ENCODE results near the gene ERC2. TPM values are rescaled to one million over a fixed set of nuclear protein-coding genes. Genes with fewer than 3 reads are reported as not detected.

ERC2 gene
- total and polyA plus RNA-seq, 9 donors = 0.52 to 2.0 (median 0.82) TPM

DNA sequence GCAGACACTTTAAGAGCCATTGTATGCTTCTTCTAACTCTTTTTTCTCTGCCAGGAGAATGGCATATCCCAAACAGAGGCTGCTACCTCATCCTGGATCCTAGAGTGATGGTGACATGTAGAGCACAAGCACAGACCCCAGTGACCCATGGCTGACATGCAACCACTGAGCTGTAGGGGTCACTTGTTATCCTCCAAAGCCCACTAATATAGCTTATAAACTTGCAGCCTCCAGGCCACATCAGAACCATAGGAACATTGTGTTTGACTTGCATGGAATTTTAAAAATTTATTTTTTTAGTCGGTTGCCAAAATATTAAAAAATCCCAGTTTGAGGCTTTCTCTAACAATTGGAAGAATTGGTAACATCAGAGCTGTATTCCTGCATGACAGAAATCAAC is 698.2 kb downstream of the ERC2 start:
- Histone ChIP-seq H3K9me3 (replicated peaks; ENCODE audit: control insufficient read depth, low read depth, low read length) (no peaks in the 10 kb centered on the region), H3K36me3 (ENCODE audit: control insufficient read depth, insufficient read depth, low read length) (no peaks in the 10 kb centered on the region), H3K4me3 (ENCODE audit: low read length) (no peak overlapping the region), H3K27ac (ENCODE audit: low read length) (no peak overlapping the region), H3K27me3 (ENCODE audit: control insufficient read depth, insufficient read depth, low read length) (no peaks in the 10 kb centered on the region), H3K4me1 (ENCODE audit: control insufficient read depth, insufficient read depth, low read length) (no peaks in the 10 kb centered on the region)
- WGBS (ENCODE audit: insufficient coverage) = no CpG with 5 or more reads among the region's 1 CpG
- DNase-seq = no peak

DNA sequence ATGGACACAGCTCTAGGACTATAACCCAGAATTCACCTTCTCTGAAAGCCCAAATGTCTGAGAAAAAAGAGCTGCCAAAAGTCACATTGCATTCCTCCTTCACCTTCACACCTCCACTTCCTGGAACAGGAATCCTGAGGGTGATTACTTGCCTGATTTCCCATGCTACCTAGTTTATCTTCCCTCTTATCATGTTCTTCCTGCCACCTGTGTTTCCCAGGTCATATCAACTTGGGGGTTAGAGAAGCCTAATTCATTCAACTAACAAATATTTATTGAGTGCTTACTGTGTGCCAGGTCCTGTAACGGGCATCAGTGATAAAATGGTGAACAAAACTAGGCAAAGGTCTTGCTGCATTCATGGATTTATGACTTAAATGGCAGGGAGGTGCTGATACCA is 701.5 kb downstream of the ERC2 start:
- no peak for DNase-seq
- H3K4me1 ChIP-seq (ENCODE audit: control insufficient read depth, insufficient read depth, low read length) = no peaks in the 10 kb centered on the region
- no peaks in the 10 kb centered on the region for H3K9me3 ChIP-seq (replicated peaks; ENCODE audit: control insufficient read depth, low read depth, low read length)
- no peaks in the 10 kb centered on the region for H3K36me3 ChIP-seq (ENCODE audit: control insufficient read depth, insufficient read depth, low read length)
- H3K27me3 ChIP-seq (ENCODE audit: control insufficient read depth, insufficient read depth, low read length) = no peaks in the 10 kb centered on the region
- no peak overlapping the region for H3K27ac ChIP-seq (ENCODE audit: low read length)
- no peak overlapping the region for H3K4me3 ChIP-seq (ENCODE audit: low read length)
- 25% methylated on average over 1 of the region's 1 CpG for WGBS (ENCODE audit: insufficient coverage)

DNA sequence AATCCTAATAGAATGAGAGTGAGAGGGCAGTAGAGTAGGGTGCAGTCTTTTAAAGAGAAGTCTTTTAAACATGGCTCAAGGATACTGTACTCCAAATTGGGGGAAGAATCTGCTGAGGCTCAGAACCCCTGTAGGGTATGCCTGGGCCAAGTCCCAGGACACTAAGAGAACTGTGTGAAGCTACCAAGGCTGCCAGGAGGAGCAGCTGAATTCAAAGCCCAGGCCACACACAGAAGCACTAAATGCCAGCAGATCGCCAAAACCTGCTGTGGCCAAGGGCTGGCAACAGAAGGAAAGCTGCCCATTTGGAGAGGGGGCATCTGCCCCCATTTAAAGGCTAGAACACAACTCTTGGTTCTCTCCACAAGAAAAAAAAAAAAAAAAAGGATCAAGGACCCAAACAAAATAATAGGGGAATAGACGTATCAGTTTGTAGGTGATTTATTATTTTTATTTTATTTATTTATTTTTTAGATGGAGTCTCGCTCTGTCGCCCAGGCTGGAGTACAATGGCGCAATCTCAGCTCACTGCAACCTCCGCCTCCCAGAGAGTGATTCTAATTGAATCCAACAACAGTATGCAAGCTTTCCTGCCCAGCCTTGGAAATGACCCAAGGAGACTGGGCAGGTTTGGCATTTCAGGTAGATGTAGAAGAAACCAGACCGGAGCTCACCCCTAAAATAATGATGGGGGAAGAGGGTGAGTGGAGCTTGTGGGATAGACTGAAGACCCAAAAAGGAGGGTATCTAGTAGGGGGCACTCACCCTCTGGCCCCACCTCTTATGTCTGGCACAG is 702.2 kb downstream of the ERC2 start:
- DNase-seq = no peak

DNA sequence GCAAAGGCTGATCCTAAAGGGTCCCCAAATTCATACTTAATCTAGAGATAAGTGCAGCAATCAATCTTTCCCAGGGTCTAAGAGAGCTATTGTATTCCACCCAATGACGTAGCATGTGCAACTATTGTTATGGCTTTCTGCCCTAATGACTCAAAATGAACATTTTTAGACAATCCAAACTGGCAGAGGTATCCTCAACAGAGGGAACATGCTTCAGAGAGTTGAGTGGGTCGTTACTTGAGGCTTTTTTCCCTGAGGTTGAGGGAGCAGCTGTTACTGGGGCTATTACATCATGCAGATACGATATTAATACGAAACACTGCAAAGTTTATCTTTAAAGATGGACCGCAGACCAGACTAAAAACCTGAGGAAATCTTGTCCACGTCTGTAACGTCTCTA is 702.9 kb downstream of the ERC2 start:
- Histone ChIP-seq H3K9me3 (replicated peaks; ENCODE audit: control insufficient read depth, low read depth, low read length) (no peaks in the 10 kb centered on the region), H3K4me1 (ENCODE audit: control insufficient read depth, insufficient read depth, low read length) (no peaks in the 10 kb centered on the region), H3K27ac (ENCODE audit: low read length) (no peak overlapping the region), H3K4me3 (ENCODE audit: low read length) (no peak overlapping the region), H3K36me3 (ENCODE audit: control insufficient read depth, insufficient read depth, low read length) (no peaks in the 10 kb centered on the region), H3K27me3 (ENCODE audit: control insufficient read depth, insufficient read depth, low read length) (no peaks in the 10 kb centered on the region)
- WGBS (ENCODE audit: insufficient coverage) = 100% methylated on average over 1 of the region's 7 CpGs
- DNase-seq = peak; percentile 11

More for the DNA sequence above, 702.2 kb downstream of the ERC2 start:
- no peaks in the 10 kb centered on the region for H3K27me3 ChIP-seq (ENCODE audit: control insufficient read depth, insufficient read depth, low read length)
- WGBS (ENCODE audit: insufficient coverage) = 100% methylated on average over 1 of the region's 7 CpGs
- no peak overlapping the region for H3K4me3 ChIP-seq (ENCODE audit: low read length)
- H3K27ac ChIP-seq (ENCODE audit: low read length) = no peak overlapping the region
- H3K9me3 ChIP-seq (replicated peaks; ENCODE audit: control insufficient read depth, low read depth, low read length) = no peaks in the 10 kb centered on the region
- H3K36me3 ChIP-seq (ENCODE audit: control insufficient read depth, insufficient read depth, low read length) = no peaks in the 10 kb centered on the region
- H3K4me1 ChIP-seq (ENCODE audit: control insufficient read depth, insufficient read depth, low read length) = no peaks in the 10 kb centered on the region

DNA sequence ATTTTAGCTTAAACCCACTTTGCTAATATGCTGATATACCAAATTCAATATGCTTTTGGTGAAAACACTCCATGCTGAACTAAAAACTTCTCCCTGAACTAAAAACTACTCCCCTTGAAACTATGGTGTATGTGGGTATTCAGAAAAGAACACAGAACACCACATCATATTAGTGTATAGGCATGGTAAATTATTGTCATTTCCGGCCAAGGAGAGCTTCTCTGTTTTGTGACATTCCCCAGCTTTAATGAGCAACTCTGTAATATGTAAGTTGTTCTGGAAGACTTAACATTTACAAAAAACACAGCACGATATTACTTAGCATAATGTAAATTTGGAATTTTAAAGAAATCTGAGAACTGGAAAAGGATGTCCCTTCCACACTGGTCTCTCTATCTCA is 711.3 kb downstream of the ERC2 start:
- H3K4me1 ChIP-seq (ENCODE audit: control insufficient read depth, insufficient read depth, low read length) = no peaks in the 10 kb centered on the region
- no peaks in the 10 kb centered on the region for H3K9me3 ChIP-seq (replicated peaks; ENCODE audit: control insufficient read depth, low read depth, low read length)
- H3K27ac ChIP-seq (ENCODE audit: low read length) = no peak overlapping the region
- H3K4me3 ChIP-seq (ENCODE audit: low read length) = no peak overlapping the region
- no peaks in the 10 kb centered on the region for H3K36me3 ChIP-seq (ENCODE audit: control insufficient read depth, insufficient read depth, low read length)
- DNase-seq = no peak
- no CpG with 5 or more reads among the region's 2 CpGs for WGBS (ENCODE audit: insufficient coverage)
- H3K27me3 ChIP-seq (ENCODE audit: control insufficient read depth, insufficient read depth, low read length) = peaks cover 3% of the 10 kb centered on the region

DNA sequence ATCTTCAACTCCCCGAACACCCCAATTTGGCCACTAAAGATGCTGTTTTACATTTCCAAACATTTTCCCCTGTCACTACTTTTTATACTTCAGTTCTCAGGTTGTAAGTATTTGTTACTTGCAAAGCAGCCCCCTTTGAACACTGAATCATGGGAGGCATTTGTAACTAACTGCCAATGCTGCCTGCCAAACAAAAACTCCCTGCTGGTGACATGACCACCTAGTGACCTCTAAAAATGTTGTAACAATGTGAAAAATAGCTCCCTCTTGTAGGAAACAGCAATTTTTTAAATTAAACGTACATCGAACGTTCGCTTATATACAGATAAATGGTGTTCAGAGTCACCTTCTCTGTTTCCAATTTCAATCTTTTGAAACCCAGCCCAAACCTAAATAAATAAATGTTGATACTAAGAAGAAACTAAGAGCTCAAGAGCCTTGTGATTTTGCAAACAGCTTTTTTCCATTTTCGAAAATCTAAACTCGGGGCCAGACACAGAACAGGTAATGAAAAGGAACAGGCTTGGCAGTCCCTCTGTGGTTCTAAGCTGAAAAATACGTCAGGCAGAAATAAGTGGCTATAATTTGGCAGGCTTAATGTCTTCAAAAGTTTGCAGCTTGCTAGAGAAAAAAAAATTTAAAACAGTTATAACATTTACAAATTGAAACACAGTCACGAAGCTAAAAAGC is 712.6 kb downstream of the ERC2 start:
- H3K27ac ChIP-seq (ENCODE audit: low read length) = no peak overlapping the region
- no peaks in the 10 kb centered on the region for H3K4me1 ChIP-seq (ENCODE audit: control insufficient read depth, insufficient read depth, low read length)
- H3K9me3 ChIP-seq (replicated peaks; ENCODE audit: control insufficient read depth, low read depth, low read length) = no peaks in the 10 kb centered on the region
- H3K4me3 ChIP-seq (ENCODE audit: low read length) = no peak overlapping the region
- no peaks in the 10 kb centered on the region for H3K36me3 ChIP-seq (ENCODE audit: control insufficient read depth, insufficient read depth, low read length)
- peak; percentile 44 for DNase-seq
- H3K27me3 ChIP-seq (ENCODE audit: control insufficient read depth, insufficient read depth, low read length) = peaks cover 3% of the 10 kb centered on the region
- WGBS (ENCODE audit: insufficient coverage) = 20% methylated on average over 1 of the region's 9 CpGs

GRCh38 chr3:55752911-55753310 is 715.4 kb downstream of the ERC2 start:
- Histone ChIP-seq H3K4me3 (ENCODE audit: low read length) (no peak overlapping the region), H3K36me3 (ENCODE audit: control insufficient read depth, insufficient read depth, low read length) (no peaks in the 10 kb centered on the region), H3K27ac (ENCODE audit: low read length) (no peak overlapping the region), H3K9me3 (replicated peaks; ENCODE audit: control insufficient read depth, low read depth, low read length) (no peaks in the 10 kb centered on the region), H3K4me1 (ENCODE audit: control insufficient read depth, insufficient read depth, low read length) (no peaks in the 10 kb centered on the region), H3K27me3 (ENCODE audit: control insufficient read depth, insufficient read depth, low read length) (no peaks in the 10 kb centered on the region)
- 100% methylated on average over 1 of the region's 5 CpGs for WGBS (ENCODE audit: insufficient coverage)
- DNase-seq = no peak

GRCh38 chr3:55751730-55752129 is 716.5 kb downstream of the ERC2 start:
- no peaks in the 10 kb centered on the region for H3K36me3 ChIP-seq (ENCODE audit: control insufficient read depth, insufficient read depth, low read length)
- DNase-seq = no peak
- H3K4me3 ChIP-seq (ENCODE audit: low read length) = no peak overlapping the region
- no peaks in the 10 kb centered on the region for H3K4me1 ChIP-seq (ENCODE audit: control insufficient read depth, insufficient read depth, low read length)
- no peaks in the 10 kb centered on the region for H3K9me3 ChIP-seq (replicated peaks; ENCODE audit: control insufficient read depth, low read depth, low read length)
- H3K27ac ChIP-seq (ENCODE audit: low read length) = no peak overlapping the region
- H3K27me3 ChIP-seq (ENCODE audit: control insufficient read depth, insufficient read depth, low read length) = no peaks in the 10 kb centered on the region
- WGBS (ENCODE audit: insufficient coverage) = 71% methylated on average over 1 of the region's 1 CpG

DNA sequence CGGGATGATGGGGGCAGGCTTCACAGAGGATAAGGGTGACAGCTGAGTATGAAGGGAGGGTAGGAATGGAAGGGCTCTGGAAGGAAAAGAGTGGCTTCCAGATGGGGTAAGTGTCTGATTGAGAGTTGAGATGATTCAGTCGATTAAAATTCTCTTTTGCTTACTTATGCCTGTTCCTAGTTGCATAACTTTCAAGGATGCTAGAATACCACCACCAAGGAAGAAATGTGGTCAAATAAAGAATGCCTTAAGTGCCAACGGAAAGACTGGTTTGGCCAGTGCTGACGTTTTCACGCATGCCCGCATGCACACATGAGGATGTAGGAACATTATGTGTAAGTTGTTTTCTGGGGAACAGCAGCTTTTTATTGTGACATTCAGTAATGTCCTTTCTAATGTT is 717.7 kb downstream of the ERC2 start:
- H3K4me1 ChIP-seq (ENCODE audit: control insufficient read depth, insufficient read depth, low read length) = no peaks in the 10 kb centered on the region
- no peaks in the 10 kb centered on the region for H3K9me3 ChIP-seq (replicated peaks; ENCODE audit: control insufficient read depth, low read depth, low read length)
- no peaks in the 10 kb centered on the region for H3K36me3 ChIP-seq (ENCODE audit: control insufficient read depth, insufficient read depth, low read length)
- 83% methylated on average over 5 of the region's 6 CpGs for WGBS (ENCODE audit: insufficient coverage)
- no peak overlapping the region for H3K27ac ChIP-seq (ENCODE audit: low read length)
- DNase-seq = no peak
- H3K4me3 ChIP-seq (ENCODE audit: low read length) = no peak overlapping the region
- no peaks in the 10 kb centered on the region for H3K27me3 ChIP-seq (ENCODE audit: control insufficient read depth, insufficient read depth, low read length)

- no peaks in the 10 kb centered on the region for H3K4me1 ChIP-seq (ENCODE audit: control insufficient read depth, insufficient read depth, low read length)
- H3K36me3 ChIP-seq (ENCODE audit: control insufficient read depth, insufficient read depth, low read length) = no peaks in the 10 kb centered on the region
- no peaks in the 10 kb centered on the region for H3K27me3 ChIP-seq (ENCODE audit: control insufficient read depth, insufficient read depth, low read length)
- H3K27ac ChIP-seq (ENCODE audit: low read length) = no peak overlapping the region
- no peaks in the 10 kb centered on the region for H3K9me3 ChIP-seq (replicated peaks; ENCODE audit: control insufficient read depth, low read depth, low read length)
- H3K4me3 ChIP-seq (ENCODE audit: low read length) = no peak overlapping the region
- no peak for DNase-seq
- no CpG with 5 or more reads among the region's 1 CpG for WGBS (ENCODE audit: insufficient coverage)
These were observed 719.2 kb downstream of the ERC2 start for GRCh38 chr3:55749036-55749435.

Data from muscle of leg (tissue), 11 donors.